Measurements from ENCODE around the gene SYNRG.
"Not testable (repeated sequence)": the region's sequence is repeated elsewhere in the genome, so short reads cannot be mapped to it uniquely, and the experiment has no call there.

Gene SYNRG

DNA sequence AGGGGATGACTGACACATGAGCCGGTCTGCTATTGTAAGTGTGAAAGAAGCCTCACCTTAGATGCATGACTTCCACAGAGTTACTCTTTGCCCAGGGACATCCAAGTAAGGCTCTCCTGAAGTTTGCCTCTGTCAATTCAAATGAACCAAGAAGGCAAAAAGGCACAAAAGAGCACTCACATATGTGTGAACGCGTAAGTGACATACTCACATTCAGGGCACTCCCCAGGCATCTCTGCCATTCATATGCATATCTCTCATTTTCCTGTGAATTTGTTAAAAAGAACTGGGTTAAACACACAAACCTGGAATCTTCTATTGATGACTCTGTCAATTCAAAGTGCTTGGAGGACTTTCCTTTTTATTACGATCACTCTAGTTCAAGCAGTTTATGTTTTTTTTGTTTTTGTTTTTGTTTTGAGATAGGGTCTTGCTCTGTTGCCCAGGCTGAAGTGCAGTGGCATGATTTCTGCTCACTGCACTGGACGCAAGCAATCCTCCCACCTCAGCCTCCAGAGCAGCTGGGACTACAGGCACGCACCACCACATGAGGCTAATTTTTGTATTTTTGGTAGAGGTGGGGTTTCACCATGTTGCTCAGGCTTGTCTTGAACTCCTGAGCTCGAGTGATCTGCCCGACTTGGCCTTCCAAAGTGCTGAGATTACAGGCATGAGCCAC, 70.1 kb downstream of the SYNRG start:
- DNase-seq (ENCODE audit: low read depth in 3 of 3): no peak

GRCh38 chr17:37535906-37536305, 73.3 kb downstream of the SYNRG start:
- no peak for DNase-seq (ENCODE audit: low read depth in 3 of 3)

- DNase-seq (ENCODE audit: low read depth in 3 of 3): no peak
Observed at GRCh38 chr17:37532756-37533155, 76.5 kb downstream of the SYNRG start.

GRCh38 chr17:37530420-37530819, 78.8 kb downstream of the SYNRG start:
- DNase-seq (ENCODE audit: low read depth in 3 of 3): no peak

- DNase-seq (ENCODE audit: low read depth in 3 of 3): no peak
Observed at GRCh38 chr17:37527249-37527851, 81.9 kb downstream of the SYNRG start.

GRCh38 chr17:37523715-37524219, 85.5 kb downstream of the SYNRG start:
- no peak for DNase-seq (ENCODE audit: low read depth in 3 of 3)

- DNase-seq (ENCODE audit: low read depth in 3 of 3): no peak
Observed at GRCh38 chr17:37521821-37522220, 87.4 kb downstream of the SYNRG start.

DNA sequence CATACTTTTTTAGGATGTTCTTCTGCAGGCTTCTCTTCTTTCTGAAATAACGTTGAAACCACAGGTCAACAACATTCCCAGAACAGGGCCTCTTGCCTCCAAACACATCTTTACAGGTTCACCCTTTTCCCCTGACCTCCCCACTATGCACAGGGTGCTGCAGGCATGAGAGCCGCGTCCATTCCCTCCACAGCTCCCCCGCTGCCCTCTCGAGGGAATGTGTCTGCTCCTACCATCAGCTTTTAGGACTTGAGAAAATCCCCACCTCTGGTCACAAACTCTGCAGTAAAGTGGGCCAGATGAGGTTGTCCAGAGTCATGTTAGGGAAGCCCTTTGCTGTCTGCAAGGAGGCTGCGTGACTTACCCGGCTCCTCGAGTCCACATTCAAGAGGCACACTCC, 89.0 kb downstream of the SYNRG start:
- no peak for DNase-seq (ENCODE audit: low read depth in 3 of 3)

DNA sequence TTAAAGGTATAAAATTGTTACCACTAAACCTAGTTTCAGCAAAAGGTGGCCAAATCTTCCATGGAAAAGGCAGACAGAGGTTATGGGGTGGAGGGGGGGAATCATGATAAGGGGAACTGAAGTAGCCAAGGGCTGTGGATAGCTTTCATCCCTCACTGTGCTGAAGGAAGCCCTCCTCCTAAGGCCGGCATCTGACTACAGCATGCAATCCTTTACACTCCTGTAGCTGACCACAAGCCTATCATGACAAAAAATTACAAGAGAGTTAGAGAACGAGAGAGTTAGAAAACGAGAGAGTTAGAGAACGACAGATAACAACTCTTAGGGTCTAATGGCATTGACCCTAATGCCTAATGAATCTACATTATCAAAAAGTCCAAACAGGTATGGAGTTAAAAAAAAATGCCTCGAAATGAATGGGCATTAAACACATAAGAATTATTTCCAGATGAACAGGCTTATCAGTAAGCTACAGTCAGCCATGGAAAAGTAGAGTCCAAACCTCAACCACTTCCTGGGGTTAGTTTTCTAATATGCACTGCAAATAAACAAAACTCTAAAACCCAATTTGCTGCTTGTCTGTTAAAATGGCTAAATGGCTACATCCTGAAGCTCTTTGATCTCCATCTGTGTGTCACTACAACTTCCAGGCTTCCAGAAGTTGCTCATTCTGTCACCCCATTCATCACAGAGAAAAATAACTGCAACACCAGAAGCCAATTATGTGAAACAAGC, 89.8 kb downstream of the SYNRG start:
- DNase-seq (ENCODE audit: low read depth in 3 of 3): no peak

- DNase-seq (ENCODE audit: low read depth in 3 of 3): no peak
Observed at GRCh38 chr17:37518826-37519225, 90.4 kb downstream of the SYNRG start.

DNA sequence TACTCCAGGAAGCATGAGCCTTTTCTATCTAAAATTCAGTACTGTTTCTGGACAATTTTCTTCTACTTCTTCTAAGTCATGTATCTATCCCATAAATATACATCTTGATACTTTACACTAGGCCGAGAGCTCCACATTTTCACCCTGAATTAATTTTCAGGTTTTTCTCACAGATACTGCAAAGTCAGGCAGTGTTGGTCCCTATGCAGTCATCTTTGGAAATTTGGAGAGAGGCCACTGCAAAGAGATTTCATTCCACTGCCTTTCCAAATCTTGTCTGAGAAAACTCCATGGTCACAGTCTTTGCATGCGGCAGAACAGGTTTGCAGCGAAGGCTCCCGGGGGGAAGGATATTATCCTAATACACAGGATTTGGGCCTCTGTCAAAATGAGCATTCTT, 91.3 kb downstream of the SYNRG start:
- DNase-seq (ENCODE audit: low read depth in 3 of 3): no peak

- no peak for DNase-seq (ENCODE audit: low read depth in 3 of 3)
Observed at GRCh38 chr17:37516127-37516571, 93.1 kb downstream of the SYNRG start.

- DNase-seq (ENCODE audit: low read depth in 3 of 3): no peak
Observed at GRCh38 chr17:37513711-37514110, 95.5 kb downstream of the SYNRG start.

DNA sequence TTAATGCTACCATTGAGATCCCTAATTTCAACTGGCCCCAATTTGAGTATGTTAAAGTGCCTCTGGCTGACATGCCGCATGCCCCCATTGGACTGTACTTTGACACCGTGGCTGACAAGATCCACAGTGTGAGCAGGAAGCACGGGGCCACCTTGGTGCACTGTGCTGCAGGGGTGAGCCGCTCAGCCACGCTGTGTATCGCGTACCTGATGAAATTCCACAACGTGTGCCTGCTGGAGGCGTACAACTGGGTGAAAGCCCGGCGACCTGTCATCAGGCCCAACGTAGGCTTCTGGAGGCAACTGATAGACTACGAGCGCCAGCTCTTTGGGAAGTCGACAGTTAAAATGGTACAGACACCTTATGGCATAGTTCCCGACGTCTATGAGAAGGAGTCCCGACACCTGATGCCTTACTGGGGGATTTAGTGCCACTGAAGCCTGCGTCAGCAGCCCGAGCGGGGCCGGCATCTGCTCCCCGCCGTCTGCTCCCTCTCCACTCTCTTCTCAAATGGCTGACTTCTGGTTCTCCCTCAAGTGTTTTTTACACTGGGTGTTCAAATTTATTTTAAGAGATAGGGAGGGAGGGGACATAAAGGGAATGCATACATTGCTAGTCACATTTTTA, 96.7 kb downstream of the SYNRG start:
- no peak for DNase-seq (ENCODE audit: low read depth in 3 of 3)

GRCh38 chr17:37511642-37512041, 97.6 kb downstream of the SYNRG start:
- not testable (repeated sequence) for DNase-seq (ENCODE audit: low read depth in 3 of 3)

GRCh38 chr17:37510056-37510455, 99.2 kb downstream of the SYNRG start:
- DNase-seq (ENCODE audit: low read depth in 3 of 3): no peak

DNA sequence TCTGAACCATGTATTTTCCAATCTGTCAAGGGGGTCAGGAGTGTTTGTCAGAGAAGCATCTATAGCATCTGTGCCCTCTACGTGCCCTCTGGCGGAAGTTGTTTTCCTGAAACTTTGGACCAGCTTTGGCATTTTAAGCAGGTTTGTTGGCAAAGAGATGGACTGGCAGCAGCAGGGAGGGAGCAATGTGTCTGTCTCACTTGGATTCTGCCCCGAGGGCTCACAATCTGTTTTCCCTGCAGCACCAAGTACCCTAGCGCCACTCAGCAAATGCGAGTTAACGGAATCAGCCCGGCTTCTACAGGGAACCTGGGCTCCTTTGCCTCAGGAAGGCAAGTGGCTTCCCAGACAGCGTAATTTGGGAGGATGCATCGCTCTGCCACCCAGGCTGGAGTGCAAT, 102.1 kb downstream of the SYNRG start:
- DNase-seq (ENCODE audit: low read depth in 3 of 3): no peak

DNA sequence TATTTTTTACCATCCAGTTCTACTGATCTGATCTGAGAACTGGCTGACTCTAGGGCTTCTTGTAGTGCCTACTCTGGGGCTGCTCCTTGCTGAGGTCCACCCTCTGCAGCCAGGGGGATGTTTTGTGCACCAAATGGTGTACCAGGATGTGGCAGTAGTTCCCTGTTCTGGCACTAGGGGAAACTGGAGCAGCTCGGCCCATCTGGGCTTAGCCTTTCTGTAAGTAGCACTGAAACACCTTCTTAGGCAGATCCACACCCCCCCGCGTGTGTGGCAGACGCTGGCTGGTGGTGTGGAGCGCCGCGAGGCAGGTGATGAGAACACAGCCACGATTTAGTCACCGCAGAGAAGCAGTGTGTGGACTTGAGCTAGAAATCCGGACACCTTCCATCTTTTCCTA, 102.5 kb downstream of the SYNRG start:
- DNase-seq (ENCODE audit: low read depth in 3 of 3): no peak

DNA sequence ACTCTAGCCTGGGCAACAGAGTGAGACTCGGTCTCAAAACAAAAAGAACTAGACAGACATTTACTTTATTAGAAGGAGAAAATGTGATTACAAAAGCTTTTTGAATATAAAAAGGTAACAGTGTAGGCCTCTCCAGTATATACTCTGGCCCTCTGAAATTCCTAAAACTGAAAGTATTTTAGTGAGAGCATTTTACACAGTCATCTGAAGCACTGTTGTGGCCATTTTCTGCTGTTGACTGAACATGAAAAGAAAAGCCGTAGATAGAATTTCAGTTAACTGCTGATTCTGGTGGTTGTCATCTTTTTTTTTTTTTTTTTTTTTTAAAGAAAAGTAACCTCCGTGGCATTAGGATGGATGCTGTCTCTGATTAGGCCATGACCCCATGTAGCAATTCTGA, 103.9 kb downstream of the SYNRG start:
- DNase-seq (ENCODE audit: low read depth in 3 of 3): no peak

GRCh38 chr17:37503148-37503547, 106.1 kb downstream of the SYNRG start:
- DNase-seq (ENCODE audit: low read depth in 3 of 3): no peak

DNA sequence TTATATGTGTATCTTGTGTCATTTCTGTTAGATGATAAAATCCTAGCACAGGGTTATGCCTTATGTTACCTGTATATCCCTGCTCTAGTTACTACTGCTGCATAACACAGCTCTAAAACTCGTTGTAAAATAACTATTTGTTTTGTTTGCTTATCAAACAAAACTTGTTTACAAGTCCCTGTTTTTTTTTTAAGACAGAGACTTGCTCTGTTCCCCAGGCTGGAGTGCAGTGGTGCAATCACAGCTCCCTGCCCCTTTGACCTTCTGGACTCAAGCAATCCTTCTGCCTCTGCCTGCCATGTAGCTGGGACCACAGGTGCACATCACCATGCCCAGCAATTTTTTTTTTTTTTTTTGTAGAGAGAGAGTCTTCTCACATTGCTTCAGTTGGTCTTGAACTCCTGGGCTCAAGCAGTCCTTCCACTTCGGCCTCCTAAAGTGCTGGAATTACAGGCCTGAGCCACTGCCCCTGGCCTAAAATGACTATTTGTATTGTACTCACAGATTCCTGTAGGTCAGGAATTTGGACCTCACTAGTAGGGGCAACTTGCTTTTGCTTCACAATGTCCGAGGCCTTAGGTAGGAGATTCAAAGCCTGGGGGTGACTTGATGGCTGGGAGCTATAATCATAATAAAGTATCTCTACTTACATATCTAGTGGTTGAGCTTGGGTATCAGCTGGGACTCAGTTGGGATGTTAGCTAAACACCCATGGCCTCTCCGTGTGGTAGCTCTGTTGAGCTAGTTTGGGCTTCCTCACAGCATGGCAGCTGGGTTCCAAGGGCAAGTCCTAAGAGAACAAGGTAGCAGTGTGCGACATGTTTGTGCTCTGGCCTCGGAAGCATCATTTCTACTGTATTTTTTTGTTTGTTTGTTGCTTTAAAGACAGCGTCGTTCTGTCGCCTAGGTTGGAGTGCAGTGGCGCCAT, 106.9 kb downstream of the SYNRG start:
- DNase-seq (ENCODE audit: low read depth in 3 of 3): no peak
